NCI-H187 treated with DMSO at 0.1 percent for 48 hours (cell line): Measurements from ENCODE around the gene ZDHHC7.

Experiments used
- DNase-seq: peaks from one replicate; lab custom pipeline; 2025; lab: John Stamatoyannopoulos, UW

The ZDHHC7 gene

GRCh38 chr16:85018529-85019236 is 7.3 kb upstream of the ZDHHC7 start:
- DNase-seq = no peak

GRCh38 chr16:85017633-85018032 is 6.3 kb upstream of the ZDHHC7 start:
- DNase-seq = no peak

GRCh38 chr16:85017151-85017550 is 5.8 kb upstream of the ZDHHC7 start:
- no peak for DNase-seq

DNA sequence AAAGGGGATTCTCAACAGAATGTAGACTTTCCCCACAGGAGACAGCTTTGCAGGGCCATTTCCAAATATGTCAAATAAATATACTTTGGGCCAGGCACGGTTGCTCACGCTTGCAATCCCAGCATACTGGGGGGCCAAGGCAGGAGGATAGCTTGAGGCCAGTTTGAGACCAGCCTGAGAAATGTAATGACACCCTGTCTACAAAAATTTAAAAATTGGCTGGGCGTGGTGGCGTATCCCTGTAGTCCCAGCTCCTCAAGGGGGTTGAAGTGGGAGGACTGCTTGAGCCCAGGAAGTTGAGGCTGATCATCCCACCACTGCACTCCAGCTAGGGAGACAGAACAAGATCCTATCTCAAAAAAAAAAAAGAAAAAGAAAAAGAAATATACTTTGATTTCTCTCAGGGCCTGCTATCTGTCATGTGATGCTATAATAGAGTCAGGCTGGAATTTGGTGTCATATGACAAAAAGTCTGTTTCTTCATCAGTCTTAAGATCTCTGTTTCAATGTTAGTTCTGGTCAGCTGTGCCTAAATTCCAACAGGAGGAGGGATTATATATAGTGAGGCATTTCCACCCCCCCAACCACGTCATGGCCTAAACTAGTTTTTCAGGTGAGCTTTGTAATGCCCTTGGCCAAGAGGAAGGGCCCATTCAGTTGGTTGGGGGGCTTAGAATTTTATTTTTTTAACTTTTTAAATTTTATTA is 4.3 kb upstream of the ZDHHC7 start:
- no peak for DNase-seq

- DNase-seq = no peak
Measured at GRCh38 chr16:85014311-85014710, 3.0 kb upstream of the ZDHHC7 start.

- DNase-seq = no peak
Measured at GRCh38 chr16:85011846-85012284, 530 bp upstream of the ZDHHC7 start.

DNA sequence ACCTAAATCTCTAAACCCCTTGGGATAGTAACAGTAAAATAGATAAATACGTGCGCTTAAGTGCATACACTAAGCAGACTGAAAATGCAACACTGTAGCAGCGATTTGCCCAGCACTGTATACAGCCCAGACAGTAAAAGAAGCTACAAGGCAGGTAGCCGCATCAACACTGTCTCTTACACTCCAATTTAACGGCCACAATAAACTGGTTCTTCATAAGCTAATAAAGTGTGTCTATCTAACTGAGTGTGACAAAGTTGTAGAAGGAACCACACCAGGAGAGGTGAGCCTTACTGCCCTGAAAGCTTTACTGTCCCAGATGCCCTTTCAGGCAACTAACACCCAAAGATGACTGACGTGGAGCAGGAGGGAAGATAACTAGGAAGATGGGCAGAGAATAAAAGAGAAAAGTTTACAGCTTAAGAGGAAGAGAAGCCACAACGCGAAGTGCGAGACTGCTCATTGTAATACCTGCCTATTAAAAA is 847 bp downstream of the ZDHHC7 start:
- DNase-seq = no peak

- DNase-seq = no peak
Measured at GRCh38 chr16:85008271-85008670, 3.1 kb downstream of the ZDHHC7 start.

DNA sequence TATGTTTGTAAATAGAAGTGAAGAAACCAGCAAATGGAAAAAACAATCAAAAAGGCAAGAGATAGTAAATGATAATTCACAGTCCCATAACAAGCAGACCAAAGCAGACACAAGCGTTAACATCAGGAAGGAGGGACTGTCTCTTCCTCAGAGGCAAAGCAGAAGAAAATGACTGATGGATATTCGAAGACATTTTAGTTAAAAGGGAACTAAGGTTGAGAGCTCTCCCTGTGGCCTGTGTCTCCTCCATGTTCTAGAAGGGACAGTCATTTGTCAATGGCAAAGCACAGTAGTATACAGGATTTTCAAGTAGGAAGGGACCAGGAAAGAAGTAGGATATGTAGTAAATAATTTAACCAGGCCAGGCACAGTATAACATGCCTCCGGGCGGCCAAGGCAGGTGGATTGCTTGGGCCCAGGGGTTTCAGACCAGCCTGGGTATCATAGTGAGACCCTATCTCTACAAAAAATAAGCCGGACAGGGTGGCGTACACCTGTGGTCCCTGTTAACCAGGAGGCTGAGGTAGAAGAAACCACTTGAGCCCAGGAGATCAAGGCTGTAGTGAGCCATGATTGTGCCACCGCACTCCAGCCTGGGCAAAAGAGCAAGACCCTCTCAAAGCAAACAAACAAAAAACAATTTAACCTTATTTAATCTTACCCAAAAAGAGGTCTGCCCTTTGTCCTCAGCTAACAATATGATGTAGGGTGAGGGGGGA is 3.7 kb downstream of the ZDHHC7 start:
- DNase-seq = no peak

DNA sequence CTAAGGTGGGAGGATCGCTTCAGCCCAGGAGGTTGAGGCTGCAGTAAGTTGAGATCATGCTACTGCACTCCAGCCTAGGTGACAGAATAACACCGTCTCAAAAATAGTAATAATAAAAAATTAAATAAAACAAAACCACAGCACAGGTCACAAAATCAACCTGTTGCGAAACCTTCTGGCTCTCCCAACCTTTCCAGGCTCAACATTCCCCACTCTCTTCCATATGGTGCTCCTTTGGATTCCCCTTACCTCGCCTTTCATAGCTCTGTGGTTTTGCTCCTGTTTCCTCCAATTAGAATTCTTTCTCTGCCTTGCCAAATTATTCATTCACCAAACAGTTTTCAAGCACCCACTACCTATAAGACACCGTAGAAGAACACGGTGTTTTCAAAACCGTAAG is 4.7 kb downstream of the ZDHHC7 start:
- no peak for DNase-seq

DNA sequence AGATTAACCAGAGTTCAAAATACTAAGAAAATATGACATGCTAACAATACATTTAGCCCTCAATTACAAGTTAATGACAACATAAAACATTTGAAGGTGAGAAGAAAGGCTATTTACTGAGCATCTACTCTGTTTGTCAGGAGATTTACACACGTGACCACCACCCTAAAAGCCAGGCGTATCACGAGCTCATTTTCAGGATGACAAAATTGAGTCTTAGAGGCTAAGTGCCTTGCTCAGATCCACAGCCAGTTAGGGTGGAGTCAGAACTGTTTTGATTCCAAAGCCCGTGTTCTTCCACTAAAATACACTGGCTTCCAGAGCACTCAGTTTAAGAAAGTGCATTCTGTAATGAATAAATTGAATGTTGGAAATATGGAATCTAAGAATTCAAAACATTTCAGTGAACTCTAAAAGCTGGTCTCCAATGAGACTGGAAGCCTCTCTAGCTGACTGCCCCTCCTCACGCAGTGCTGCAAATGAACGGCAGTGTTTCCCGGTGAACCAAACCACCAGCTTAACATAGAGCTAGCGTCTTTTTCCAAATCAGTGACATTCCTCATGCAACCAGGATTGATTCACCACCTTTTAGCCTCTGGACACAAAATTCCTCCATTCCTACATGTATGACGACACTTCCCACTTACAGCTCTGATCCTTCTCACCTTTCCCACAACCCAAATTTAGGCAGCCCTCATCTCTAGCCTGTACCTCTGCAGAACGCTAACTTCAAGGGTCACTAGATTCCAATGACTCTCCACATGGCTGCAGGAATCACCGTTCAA is 5.9 kb downstream of the ZDHHC7 start:
- DNase-seq = no peak

DNA sequence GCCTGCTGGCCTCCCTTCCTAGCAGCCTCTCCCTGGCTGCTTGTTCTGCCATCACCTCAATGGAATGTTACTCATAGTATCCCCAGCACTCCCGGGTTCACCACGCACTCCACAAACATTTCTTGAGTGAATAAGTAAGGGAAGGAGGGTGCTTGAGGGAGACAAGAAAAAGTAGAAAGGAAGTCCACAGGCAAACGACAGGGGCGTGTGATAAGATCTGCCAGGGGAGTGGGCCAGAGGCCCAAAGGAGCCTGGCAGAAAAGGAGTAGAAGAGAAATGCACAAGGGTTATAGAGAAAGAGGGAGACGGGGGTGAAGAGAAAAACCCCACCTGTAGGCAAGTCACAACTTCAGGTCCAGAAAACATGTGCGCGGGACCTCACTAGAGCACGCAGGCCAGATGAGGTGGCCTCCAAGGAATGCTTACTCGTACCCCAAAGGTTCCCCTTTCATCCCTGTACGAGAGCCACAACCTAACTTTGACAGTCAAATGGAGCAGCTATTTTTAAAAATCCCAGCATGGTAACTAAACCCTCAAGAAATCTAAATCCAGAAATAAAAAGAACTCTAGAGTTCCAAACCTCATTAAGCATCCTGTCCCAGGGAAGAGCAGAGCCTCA is 6.6 kb downstream of the ZDHHC7 start:
- DNase-seq = no peak

DNA sequence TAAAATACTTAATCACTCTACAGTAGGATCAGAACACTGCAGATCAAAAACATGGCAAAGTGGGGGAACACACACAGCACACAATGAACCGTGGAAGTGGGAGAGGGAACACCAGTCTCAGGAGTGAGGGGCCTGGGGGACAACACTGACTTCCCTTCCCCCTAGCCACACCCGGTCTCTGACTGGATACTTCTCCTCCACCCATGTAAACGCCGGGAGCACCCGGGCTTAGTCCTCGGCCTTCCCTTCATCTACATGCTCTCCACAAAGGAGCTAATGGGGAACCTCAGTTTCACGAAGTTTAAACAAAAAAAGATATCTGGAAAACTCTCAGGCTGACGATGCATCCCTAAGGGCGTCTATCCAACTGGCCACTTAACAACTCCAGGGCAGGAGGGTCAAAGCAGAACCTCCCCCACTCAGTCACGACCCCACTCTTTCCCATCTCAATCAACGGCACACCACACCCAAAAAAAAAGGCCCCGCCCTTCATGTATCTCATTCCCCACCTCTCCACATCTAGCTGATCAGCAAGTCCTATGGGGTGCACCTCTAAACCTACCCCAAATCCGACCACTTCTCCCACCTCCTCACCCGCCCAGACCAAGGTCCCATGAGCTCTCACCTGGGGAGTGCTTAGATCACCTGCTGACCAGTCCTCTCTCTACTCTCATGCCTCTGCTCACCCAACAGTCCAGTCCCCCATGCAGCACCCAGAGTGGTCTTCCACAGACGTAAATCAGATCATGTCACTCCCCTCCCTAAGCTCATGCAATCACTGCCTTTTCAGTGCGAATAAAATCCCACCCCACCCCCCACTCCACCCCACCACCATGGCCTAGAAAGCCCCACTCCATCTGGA is 7.4 kb downstream of the ZDHHC7 start:
- no peak for DNase-seq

GRCh38 chr16:85003076-85003475 is 8.3 kb downstream of the ZDHHC7 start:
- DNase-seq = no peak

DNA sequence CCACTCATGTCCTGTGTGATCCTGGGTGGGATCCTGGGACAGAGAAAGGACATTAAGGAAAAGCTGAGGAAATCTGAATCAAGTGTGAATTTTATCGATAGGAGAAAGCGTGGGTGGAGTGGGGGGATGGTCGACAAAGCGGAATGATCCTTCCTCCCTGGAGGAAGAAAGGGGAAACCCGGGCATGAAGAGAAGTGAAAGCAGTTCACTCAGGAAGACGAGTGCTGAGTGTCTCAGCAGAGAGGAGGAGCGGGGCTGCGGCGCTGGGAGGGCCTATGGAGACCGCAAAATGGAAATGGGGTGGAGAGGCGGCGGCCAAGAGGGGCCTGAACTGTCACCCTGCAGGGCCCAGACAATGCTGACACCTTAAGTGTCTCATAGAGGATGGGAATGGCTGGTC is 8.7 kb downstream of the ZDHHC7 start:
- no peak for DNase-seq

DNA sequence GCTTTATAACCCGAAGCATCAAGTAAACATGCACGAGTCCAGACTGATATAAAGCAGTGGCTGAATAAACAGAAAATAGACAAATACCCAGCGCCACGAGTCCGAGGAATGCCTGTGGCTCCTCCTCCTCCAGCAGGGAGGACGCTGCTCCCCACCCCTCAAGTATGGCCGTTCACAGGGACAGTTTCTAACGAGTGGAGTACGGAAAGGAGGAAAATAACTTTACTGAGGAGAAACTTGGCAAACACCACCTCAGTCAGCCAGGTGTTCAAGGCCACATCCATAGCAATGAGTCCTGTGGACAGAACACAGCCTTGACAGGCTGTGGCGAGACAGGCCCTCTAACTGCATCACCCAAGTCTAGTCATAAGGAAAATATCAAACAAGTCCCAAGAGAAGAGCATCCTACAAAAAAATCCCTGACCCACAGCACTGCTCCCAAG is 9.2 kb downstream of the ZDHHC7 start:
- no peak for DNase-seq

- DNase-seq = no peak
Measured at GRCh38 chr16:84999857-85000480, 11.4 kb downstream of the ZDHHC7 start.

- DNase-seq = no peak
Measured at GRCh38 chr16:84999200-84999599, 12.1 kb downstream of the ZDHHC7 start.

DNA sequence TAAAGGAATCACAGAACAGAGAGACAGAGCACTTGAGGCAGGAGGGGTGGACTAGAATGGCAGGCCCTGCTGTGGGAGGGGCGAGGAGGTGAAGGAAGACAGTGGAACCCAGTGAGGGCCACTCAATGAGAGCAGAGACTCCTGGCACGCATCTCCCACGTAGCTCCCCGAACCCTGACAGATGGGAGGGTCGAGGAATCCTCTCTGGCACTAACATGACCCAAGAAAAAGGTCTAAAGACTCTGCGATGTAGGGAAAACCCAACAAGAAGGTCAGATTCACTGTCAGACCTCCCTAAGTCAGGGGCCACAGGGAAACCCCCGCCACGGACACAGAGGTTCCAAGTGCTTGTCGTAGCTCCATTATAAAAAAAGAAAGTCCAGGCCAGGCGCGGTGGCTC is 15.0 kb downstream of the ZDHHC7 start:
- DNase-seq = no peak

DNA sequence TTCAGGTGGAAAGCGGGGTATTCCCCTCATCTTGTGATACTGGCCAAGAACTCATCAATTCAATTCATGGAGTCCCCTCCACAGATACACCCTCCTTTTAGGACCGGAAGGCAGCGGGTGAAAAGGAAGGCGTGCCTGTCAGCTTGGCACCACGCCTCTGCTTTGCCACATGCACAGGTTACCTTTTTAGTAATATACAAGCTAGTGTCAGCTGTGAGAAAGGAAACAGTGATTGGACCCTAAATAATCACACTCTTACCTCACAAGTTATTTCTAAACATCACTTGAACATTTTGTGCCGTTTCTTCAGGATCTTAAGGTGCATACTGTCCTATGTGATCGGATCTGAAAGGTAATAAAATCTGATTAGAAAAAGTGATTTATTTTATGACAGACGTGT is 15.7 kb downstream of the ZDHHC7 start:
- DNase-seq = no peak
